ENCODE results near the gene IQSEC1. TPM values are rescaled to one million over a fixed set of nuclear protein-coding genes. Genes with fewer than 3 reads are reported as not detected.

Gene IQSEC1
- total and polyA plus RNA-seq, 9 of the 15 experiments (the other 6 are each of a cell fraction or from before 2014, with no cell fraction given): 0.56 to 39.0 (median 6.8) TPM

GRCh38 chr3:12966847-12967605 is 106.2 kb downstream of the IQSEC1 start (continued):
- TF ChIP-seq, protein P1, sequence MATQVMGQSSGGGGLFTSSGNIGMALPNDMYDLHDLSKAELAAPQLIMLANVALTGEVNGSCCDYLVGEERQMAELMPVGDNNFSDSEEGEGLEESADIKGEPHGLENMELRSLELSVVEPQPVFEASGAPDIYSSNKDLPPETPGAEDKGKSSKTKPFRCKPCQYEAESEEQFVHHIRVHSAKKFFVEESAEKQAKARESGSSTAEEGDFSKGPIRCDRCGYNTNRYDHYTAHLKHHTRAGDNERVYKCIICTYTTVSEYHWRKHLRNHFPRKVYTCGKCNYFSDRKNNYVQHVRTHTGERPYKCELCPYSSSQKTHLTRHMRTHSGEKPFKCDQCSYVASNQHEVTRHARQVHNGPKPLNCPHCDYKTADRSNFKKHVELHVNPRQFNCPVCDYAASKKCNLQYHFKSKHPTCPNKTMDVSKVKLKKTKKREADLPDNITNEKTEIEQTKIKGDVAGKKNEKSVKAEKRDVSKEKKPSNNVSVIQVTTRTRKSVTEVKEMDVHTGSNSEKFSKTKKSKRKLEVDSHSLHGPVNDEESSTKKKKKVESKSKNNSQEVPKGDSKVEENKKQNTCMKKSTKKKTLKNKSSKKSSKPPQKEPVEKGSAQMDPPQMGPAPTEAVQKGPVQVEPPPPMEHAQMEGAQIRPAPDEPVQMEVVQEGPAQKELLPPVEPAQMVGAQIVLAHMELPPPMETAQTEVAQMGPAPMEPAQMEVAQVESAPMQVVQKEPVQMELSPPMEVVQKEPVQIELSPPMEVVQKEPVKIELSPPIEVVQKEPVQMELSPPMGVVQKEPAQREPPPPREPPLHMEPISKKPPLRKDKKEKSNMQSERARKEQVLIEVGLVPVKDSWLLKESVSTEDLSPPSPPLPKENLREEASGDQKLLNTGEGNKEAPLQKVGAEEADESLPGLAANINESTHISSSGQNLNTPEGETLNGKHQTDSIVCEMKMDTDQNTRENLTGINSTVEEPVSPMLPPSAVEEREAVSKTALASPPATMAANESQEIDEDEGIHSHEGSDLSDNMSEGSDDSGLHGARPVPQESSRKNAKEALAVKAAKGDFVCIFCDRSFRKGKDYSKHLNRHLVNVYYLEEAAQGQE (IDR thresholded peaks at IDR 0.05; ENCODE audit: borderline replicate concordance): no peak
- TF ChIP-seq, protein P1 (CRISPR knock-in tag; IDR thresholded peaks at IDR 0.05; ENCODE audit: low read depth): 0 out of 2 replicates have a peak, but pooled peaks have one; percentile 61
- TF ChIP-seq ZNF668 (CRISPR knock-in tag; IDR thresholded peaks at IDR 0.05): no peak
- TF ChIP-seq SMAD1 (IDR thresholded peaks at IDR 0.05; ENCODE audit: low read depth, low read length, partially characterized antibody): no peak
- TF ChIP-seq SREBF1 (IDR thresholded peaks at IDR 0.05; ENCODE audit: borderline replicate concordance, low read depth, low read length): no peak
- no peak for TF ChIP-seq STAT5B (CRISPR knock-in tag; IDR thresholded peaks at IDR 0.05)
- TF ChIP-seq ZNF175 (CRISPR knock-in tag; IDR thresholded peaks at IDR 0.05; ENCODE audit: low read depth): no peak
- TF ChIP-seq PBX2 (CRISPR knock-in tag; IDR thresholded peaks at IDR 0.05; ENCODE audit: low read depth): no peak
- no peak for TF ChIP-seq PBX2 (tag; conservative IDR thresholded peaks at IDR 0.05; ENCODE audit: low read depth)
- TF ChIP-seq NCOR1 (IDR thresholded peaks at IDR 0.05): no peak
- peak; percentile 79 for TF ChIP-seq CBX1 (IDR thresholded peaks at IDR 0.05; ENCODE audit: low read depth)
- no peak for TF ChIP-seq E4F1 (CRISPR knock-in tag; IDR thresholded peaks at IDR 0.05; ENCODE audit: borderline replicate concordance)
- TF ChIP-seq SAFB2 (IDR thresholded peaks at IDR 0.05; ENCODE audit: borderline replicate concordance, low read depth, low read length, severe bottlenecking): no peak
- TF ChIP-seq RBM17 (IDR thresholded peaks at IDR 0.05; ENCODE audit: borderline replicate concordance, low read depth, low read length): no peak
- TF ChIP-seq FUS (optimal IDR thresholded peaks at IDR 0.05; ENCODE audit: low read depth, low read length): no peak
